Cardiac atrium fibroblast (primary cell): ENCODE results near the gene SCAANT1. TPM values are rescaled to one million over a fixed set of nuclear protein-coding genes. Genes with fewer than 3 reads are reported as not detected.

ENCODE experiments used
- total RNA-seq: library from RNA; depleted of rRNA; stranded (reverse); fragments of >200 nt; gene quantifications from 2 replicates; pipeline ENCODE4 v1.2.3, GENCODE V29; 2015

The SCAANT1 gene
- total RNA-seq, result not detected in 2 replicates

DNA sequence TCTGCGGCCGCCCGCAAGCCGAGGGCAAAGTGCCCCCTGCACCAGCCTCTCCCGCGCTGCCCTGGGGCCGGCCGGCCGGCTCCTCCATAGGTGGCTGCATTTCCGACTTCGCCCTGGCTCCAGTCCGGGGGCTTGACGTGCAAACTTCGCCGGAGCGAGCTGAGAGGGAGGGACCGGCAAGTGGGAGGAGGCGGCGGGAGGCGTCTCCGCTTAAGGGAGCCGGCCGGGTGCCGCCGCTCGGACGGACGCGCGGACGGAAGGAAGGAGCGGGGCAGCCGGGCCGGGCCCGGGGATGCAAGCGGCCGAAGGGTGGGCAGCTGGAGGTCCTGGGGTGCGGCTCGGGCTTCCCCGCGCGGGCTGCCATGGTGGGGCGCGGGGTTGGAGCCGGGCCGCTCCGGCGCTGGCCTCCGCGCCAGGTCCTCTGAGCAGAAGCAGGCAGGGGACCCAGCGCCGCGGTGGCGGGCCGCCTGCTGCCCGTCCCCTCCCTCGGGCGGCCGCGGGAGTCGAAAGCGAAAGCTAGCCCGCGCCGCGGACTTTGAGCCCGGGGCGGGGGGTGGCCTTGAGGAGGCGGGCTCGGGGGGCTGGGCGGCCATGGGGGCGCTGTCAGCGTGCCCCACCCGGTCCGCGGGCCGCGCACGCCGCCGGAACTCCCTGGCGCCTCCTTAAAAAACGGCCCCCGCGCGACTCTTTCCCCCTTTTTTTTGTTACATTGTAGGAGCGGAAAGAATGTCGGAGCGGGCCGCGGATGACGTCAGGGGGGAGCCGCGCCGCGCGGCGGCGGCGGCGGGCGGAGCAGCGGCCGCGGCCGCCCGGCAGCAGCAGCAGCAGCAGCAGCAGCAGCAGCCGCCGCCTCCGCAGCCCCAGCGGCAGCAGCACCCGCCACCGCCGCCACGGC is at the start of gene SCAANT1:
TSS of gene SCAANT1 (minus strand) at position 511 of the 895 bp plus-strand sequence.

DNA sequence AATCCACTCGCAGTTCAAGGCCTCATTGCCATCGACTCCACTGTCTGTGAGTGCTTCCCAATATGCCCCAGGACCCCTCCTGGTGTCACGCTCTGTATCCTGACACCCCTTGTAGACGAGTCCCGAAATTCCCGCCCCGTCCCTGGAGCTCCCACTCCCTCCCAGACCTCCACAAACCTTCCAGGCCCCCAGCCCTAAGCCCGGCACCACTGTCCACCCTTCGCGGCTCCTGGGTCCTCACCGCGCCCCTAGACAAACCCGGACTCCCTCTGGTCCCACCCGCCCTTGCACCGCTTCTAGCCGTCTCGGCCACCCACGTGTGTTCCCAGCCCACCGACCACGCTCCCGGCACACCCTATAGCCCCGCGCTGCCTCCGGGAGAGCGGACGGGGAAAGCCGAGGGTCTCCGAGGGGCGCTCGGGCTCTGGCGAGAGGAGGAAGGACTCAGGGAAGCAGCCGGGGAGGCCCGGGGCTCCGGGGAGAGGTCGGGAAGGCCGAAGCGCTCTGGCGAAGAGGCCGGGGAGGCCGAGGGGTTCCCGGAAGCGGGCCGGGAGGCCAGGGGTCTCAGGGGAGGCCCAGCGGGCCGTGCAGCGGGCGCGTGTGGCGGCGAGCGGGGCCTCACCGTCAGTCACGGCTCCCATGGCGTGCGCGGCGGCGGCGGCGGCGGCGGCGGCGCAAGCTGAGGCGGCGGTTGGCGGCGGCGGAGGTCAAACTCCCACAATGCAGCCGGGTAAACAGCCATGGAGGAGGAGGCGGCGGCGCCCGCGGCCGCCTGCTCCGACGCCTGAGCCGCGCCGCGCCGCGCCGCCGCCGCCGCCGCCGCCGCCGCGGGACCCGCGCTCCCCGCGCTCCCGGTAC is 48.8 kb downstream of the SCAANT1 start, which contains the start of the genes ATXN7 and THOC7:
TSS of gene ATXN7 (plus strand) at position 718 of the 858 bp plus-strand sequence. CDS start 48,732 bp downstream, outside the sequence.
TSS of gene THOC7 (minus strand) at position 656 of the 858 bp plus-strand sequence. CDS start at position 641, 15 bp downstream.

Other genes with a start within 250 kb of the SCAANT1 start
- not detected in 2 replicates for gene C3orf49, start 93.1 kb downstream of the SCAANT1 start, total RNA-seq
- gene THOC7, start 48.6 kb downstream of the SCAANT1 start, total RNA-seq, result 43.9 and 52.2 TPM in 2 replicates
- 9.4 and 13.0 TPM in 2 replicates for gene ATXN7, start 48.5 kb downstream of the SCAANT1 start, total RNA-seq
- 77.3 and 83.4 TPM in 2 replicates for gene PSMD6, start 111.1 kb upstream of the SCAANT1 start, total RNA-seq